ENCODE measurements around the gene TAF5L. TPM values are rescaled to one million over a fixed set of nuclear protein-coding genes. Genes with fewer than 3 reads are reported as not detected.
A peak's percentile ranks its signal among the peaks of the same experiment; 100 is the strongest.

TAF5L gene
- total RNA-seq (2012; rRNA removed) (15.8 and 17.9 TPM in 2 replicates), polyA plus RNA-seq (2012; rRNA removed) (16.8 and 18.6 TPM in 2 replicates), Bru-seq, nascent RNA (percentile 82 among the genes with signal in this experiment), BruChase-seq, experiment 1, labeled RNA remaining after a 6-hour chase (percentile 65 among the genes with signal in this experiment), BruChase-seq, experiment 2, labeled RNA remaining after a 2-hour chase (percentile 64 among the genes with signal in this experiment)
- polyA plus RNA-seq (2012; cell fraction: cytosol; rRNA removed): 11.7 and 13.4 TPM in 2 replicates
- polyA plus RNA-seq (2012; cell fraction: nucleus; rRNA removed; ENCODE audit: low replicate concordance): 16.8 and 35.7 TPM in 2 replicates
- long read RNA-seq, full-length matches to known transcripts: 1 of 7 reads
- long read RNA-seq, partial matches to known transcripts: 0 of 7 reads
- long read RNA-seq, other reads (novel, unspliced or antisense): 6 of 7 reads

DNA sequence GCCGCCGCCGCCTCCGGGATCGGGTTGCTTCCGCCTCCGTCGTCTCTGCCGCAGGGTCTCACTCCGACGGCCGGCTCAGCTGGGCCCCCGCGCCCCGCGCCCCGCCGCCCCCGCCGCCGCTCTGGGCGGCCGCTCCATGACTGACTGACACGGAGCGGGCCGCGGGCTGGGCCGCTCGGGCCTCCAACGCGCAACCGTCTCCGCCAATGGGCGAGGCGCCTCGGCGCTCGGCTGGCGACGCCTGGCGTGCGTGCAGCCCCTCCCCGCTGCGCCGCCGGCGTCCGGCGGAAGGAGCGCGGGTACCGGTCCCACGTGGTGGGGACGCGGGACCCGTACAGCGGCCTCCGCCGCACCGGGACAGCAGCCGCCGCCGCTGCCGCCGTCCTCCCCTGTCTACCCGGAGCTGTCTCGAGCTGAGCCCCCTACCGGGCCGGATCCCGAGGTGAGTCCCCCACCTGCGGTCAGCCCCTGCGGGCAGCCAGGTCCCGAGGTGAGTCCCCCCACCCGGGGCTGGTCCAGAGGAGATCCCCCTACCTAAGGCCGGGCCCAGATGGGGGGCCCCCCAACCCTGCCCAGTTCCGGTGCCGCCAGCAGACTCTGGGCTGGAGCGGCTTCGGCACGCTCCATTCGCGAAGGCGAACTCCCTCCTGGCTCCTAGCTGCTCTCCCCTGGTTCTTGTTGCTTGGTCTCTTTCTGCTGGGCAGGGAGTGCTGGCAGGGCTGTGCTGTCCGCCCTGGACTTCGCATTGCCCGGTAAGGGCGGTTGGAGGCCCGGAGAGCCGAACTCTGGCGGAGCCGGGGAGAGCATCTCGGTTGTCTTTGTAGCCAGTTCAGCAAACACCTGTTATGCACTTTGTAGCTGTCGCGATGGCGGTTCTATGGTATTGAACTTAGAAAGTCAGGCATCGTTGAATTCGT lies at the start of gene TAF5L, which contains the start of gene URB2:
Gene TAF5L (minus strand): TSS at position 208 of the 917 bp plus-strand sequence. CDS start 11,640 bp downstream, outside the sequence.
Gene URB2 (plus strand): TSS at position 333 of the 917 bp plus-strand sequence. CDS start 1,387 bp downstream, outside the sequence.
- ChIA-PET CTCF (interaction anchor here (1.0 kb wide), 1 partner anchor 68 kb away, joined by 3 read pairs; the partner anchor contains the start of gene ABCB10), POLR2A (ENCODE audit: unreplicated experiment) (interaction anchor here (1.0 to 1.2 kb wide), 2 partner anchors 67 kb away, joined by 3 read pairs; partner anchors contain the start of gene ABCB10)
- Histone ChIP-seq H3K18ac (ENCODE audit: low read depth, low read length) (no peak within 1 kb of the TSS), H2BK5ac (ENCODE audit: low read depth, low read length, poor library complexity, severe bottlenecking) (peak within 1 kb of the TSS; percentile 74), H2AK9ac (replicated peaks; ENCODE audit: low read depth, low read length, poor library complexity) (peak within 1 kb of the TSS; percentile 97), H3K27ac (ENCODE audit: insufficient read depth, low read length) (peak within 1 kb of the TSS; percentile 70), H4K5ac (ENCODE audit: low read depth, low read length) (no peak within 1 kb of the TSS), H2BK15ac (ENCODE audit: low read depth, low read length) (no peak within 1 kb of the TSS), H3K36me3 (ENCODE audit: control insufficient read depth, insufficient read depth, low read length) (peaks cover 2% of the 10 kb centered on the region; the same call in 1 of the 2 replicates), H3K4ac (ENCODE audit: low read depth, low read length) (peak within 1 kb of the TSS; percentile 26), H2BK120ac (ENCODE audit: low read depth, low read length) (no peak within 1 kb of the TSS), H4K20me1 (ENCODE audit: insufficient read depth, low read length) (peaks cover 42% of the 10 kb centered on the region), H3K56ac (ENCODE audit: extremely low read depth, insufficient read depth, low read length) (peak within 1 kb of the TSS; percentile 52), H3K4me3 (ENCODE audit: insufficient read depth, low read depth, low read length) (peak within 1 kb of the TSS; percentile 84), H3K27me3 (ENCODE audit: control insufficient read depth, insufficient read depth, low read length) (no peaks in the 10 kb centered on the region), H2BK20ac (ENCODE audit: low read depth, low read length) (no peak within 1 kb of the TSS), H3K4me1 (ENCODE audit: control insufficient read depth, insufficient read depth, low read length) (peaks cover 6% of the 10 kb centered on the region), H4K91ac (ENCODE audit: insufficient read depth, low read depth, low read length) (peak within 1 kb of the TSS; percentile 19), H4K8ac (ENCODE audit: low read depth in 2 of 2, low read length in 2 of 2) (peak within 1 kb of the TSS; percentile 56 to 68; a peak in 3 of 4 replicates), H3K4me2 (ENCODE audit: low read depth, low read length) (peak within 1 kb of the TSS; percentile 99), H2AK5ac (ENCODE audit: low read depth, low read length) (peak within 1 kb of the TSS; percentile 48), H3K9me3 (ENCODE audit: control insufficient read depth, insufficient read depth, low read length) (no peaks in the 10 kb centered on the region), H3K9me1 (ENCODE audit: insufficient read depth, low read length) (peaks cover 6% of the 10 kb centered on the region; the same call in 1 of the 2 replicates), H3K79me1 (ENCODE audit: low read depth in 1 of 2, low read length in 2 of 2) (peaks cover 16 to 53% of the 10 kb centered on the region in 2 experiments), H3K23ac (ENCODE audit: low read depth, low read length) (peak within 1 kb of the TSS; percentile 68), H3K9ac (ENCODE audit: low read depth, low read length) (peak within 1 kb of the TSS; percentile 64), H3K14ac (replicated peaks; ENCODE audit: low read depth, low read length) (peak within 1 kb of the TSS; percentile 61), H2AFZ (replicated peaks; ENCODE audit: low read length, poor library complexity) (peak within 1 kb of the TSS; percentile 94)
- no TSS peak for BruUV-seq (replicated peaks)
- 1% methylated on average over 41 of the region's 97 CpGs; no CpG with 5 or more reads in 1 of the 2 experiments for WGBS, 2 experiments (ENCODE audit: extremely low coverage in 2 of 2, insufficient read length in 1 of 2)
- ATAC-seq (ENCODE audit: low read depth) (peak; percentile 95), DNase-seq (peak; percentile 89)
- intact Hi-C loops (cut with micrococcal nuclease) (loop anchor here (1.0 to 5.0 kb wide), 3 partner anchors 67 to 684 kb away; no protein-coding TSS in a partner anchor), dilution Hi-C loops (cut with HindIII; ENCODE audit: low sequenced_read_pairs, unreplicated experiment) (no loop called here), in situ Hi-C loops (cut with MboI; ENCODE audit: low sequenced_read_pairs) (loop anchor here (5.0 kb wide), 1 partner anchor 69 kb away; the partner anchor contains the start of gene ABCB10)
- no peak for TF ChIP-seq MAFK (IDR thresholded peaks at IDR 0.05; ENCODE audit: low read depth, low read length)
- TF ChIP-seq, protein P1, sequence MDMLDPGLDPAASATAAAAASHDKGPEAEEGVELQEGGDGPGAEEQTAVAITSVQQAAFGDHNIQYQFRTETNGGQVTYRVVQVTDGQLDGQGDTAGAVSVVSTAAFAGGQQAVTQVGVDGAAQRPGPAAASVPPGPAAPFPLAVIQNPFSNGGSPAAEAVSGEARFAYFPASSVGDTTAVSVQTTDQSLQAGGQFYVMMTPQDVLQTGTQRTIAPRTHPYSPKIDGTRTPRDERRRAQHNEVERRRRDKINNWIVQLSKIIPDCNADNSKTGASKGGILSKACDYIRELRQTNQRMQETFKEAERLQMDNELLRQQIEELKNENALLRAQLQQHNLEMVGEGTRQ (IDR thresholded peaks at IDR 0.05; ENCODE audit: low read depth, low read length): peak; percentile 84
- TF ChIP-seq BHLHE40 (IDR thresholded peaks at IDR 0.05; ENCODE audit: low read depth, low read length): 0 out of 2 replicates have a peak, but pooled peaks have one; percentile 64
- TF ChIP-seq, protein P2, sequence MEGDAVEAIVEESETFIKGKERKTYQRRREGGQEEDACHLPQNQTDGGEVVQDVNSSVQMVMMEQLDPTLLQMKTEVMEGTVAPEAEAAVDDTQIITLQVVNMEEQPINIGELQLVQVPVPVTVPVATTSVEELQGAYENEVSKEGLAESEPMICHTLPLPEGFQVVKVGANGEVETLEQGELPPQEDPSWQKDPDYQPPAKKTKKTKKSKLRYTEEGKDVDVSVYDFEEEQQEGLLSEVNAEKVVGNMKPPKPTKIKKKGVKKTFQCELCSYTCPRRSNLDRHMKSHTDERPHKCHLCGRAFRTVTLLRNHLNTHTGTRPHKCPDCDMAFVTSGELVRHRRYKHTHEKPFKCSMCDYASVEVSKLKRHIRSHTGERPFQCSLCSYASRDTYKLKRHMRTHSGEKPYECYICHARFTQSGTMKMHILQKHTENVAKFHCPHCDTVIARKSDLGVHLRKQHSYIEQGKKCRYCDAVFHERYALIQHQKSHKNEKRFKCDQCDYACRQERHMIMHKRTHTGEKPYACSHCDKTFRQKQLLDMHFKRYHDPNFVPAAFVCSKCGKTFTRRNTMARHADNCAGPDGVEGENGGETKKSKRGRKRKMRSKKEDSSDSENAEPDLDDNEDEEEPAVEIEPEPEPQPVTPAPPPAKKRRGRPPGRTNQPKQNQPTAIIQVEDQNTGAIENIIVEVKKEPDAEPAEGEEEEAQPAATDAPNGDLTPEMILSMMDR (conservative IDR thresholded peaks at IDR 0.05; ENCODE audit: low read depth, low read length): no peak
- TF ChIP-seq POLR2A (IDR thresholded peaks at IDR 0.05; ENCODE audit: low read depth, low read length): peak; percentile 67; the same call in 1 of the 2 replicates
- TF ChIP-seq RCOR1 (IDR thresholded peaks at IDR 0.05; ENCODE audit: insufficient replicate concordance, low read length): no peak
- TF ChIP-seq MAZ (IDR thresholded peaks at IDR 0.05; ENCODE audit: borderline replicate concordance, low read depth, low read length): peak; percentile 95; the same call in 1 of the 2 replicates
- no peak for TF ChIP-seq RAD21 (IDR thresholded peaks at IDR 0.05; ENCODE audit: low read length)
- no peak for TF ChIP-seq RFX5 (IDR thresholded peaks at IDR 0.05; ENCODE audit: low read depth, low read length)
- TF ChIP-seq NFE2L2 (IDR thresholded peaks at IDR 0.05; ENCODE audit: low read depth, low read length): no peak
- peak; percentile 99 for TF ChIP-seq MXI1 (IDR thresholded peaks at IDR 0.05; ENCODE audit: borderline replicate concordance, low read depth, low read length)
- no peak for TF ChIP-seq CEBPB (IDR thresholded peaks at IDR 0.05; ENCODE audit: low read depth, low read length)
